Ishikawa (cell line): ENCODE data around the gene CDK6.

ENCODE experiments used
- EP300 ChIP-seq: IDR thresholded peaks from 2 replicates; pipeline ENCODE4 v1.6.1; 2012; ENCODE audit warnings: borderline replicate concordance
- FOXM1 ChIP-seq: IDR thresholded peaks from 2 replicates; pipeline ENCODE4 v1.6.1; 2012; ENCODE audit warnings: low read depth, borderline replicate concordance
- RAD21 ChIP-seq: IDR thresholded peaks from 2 replicates; pipeline ENCODE4 v1.6.1; 2012; ENCODE audit warnings: low read depth
- REST ChIP-seq: IDR thresholded peaks from 2 replicates; pipeline ENCODE4 v1.6.1; 2012; ENCODE audit warnings: low read depth, mild to moderate bottlenecking
- TAF1 ChIP-seq: IDR thresholded peaks from 2 replicates; pipeline ENCODE4 v1.6.1; 2012; ENCODE audit warnings: low read depth, mild to moderate bottlenecking
- YY1 ChIP-seq: IDR thresholded peaks from 2 replicates; pipeline ENCODE4 v1.6.1; 2012; ENCODE audit warnings: low read depth
- ZBTB7A ChIP-seq: IDR thresholded peaks from 2 replicates; pipeline ENCODE4 v1.6.1; 2012; ENCODE audit warnings: low read depth
- TF ChIP-seq, protein P1 (sequence below): IDR thresholded peaks from 2 replicates; pipeline ENCODE4 v1.6.1; 2012
- TF ChIP-seq, protein P2 (sequence below): IDR thresholded peaks from 2 replicates; pipeline ENCODE4 v1.6.1; 2012

- TF ChIP-seq RAD21 = no peak
- TF ChIP-seq REST = no peak
- TF ChIP-seq FOXM1 = no peak
- TF ChIP-seq TAF1 = no peak
- no peak for TF ChIP-seq ZBTB7A
- TF ChIP-seq EP300 = no peak
- TF ChIP-seq, protein P1, sequence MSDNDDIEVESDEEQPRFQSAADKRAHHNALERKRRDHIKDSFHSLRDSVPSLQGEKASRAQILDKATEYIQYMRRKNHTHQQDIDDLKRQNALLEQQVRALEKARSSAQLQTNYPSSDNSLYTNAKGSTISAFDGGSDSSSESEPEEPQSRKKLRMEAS = no peak
- TF ChIP-seq, protein P2, sequence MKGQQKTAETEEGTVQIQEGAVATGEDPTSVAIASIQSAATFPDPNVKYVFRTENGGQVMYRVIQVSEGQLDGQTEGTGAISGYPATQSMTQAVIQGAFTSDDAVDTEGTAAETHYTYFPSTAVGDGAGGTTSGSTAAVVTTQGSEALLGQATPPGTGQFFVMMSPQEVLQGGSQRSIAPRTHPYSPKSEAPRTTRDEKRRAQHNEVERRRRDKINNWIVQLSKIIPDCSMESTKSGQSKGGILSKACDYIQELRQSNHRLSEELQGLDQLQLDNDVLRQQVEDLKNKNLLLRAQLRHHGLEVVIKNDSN = no peak
- TF ChIP-seq YY1 = no peak
Measured at GRCh38 chr7:92737706-92738105, 98.7 kb downstream of the CDK6 start.
